HG02852 (cell line): ENCODE measurements around the gene SARNP.
"Not testable (repeated sequence)": the region's sequence is repeated elsewhere in the genome, so short reads cannot be mapped to it uniquely, and the experiment has no call there.

Source experiments
- ATAC-seq: cut with Tn5 transposase; IDR thresholded peaks from one replicate; pipeline ENCODE4 v1.9.1; 2021; ENCODE audit warnings: mild to moderate bottlenecking, moderate library complexity; ENCODE audit not compliant: unreplicated experiment

The SARNP gene

GRCh38 chr12:55797550-55797949, 20.0 kb downstream of the SARNP start:
- no peak for ATAC-seq

- ATAC-seq: no peak
Observed at GRCh38 chr12:55797068-55797467, 20.5 kb downstream of the SARNP start.

- ATAC-seq: no peak
Observed at GRCh38 chr12:55795950-55796349, 21.6 kb downstream of the SARNP start.

- no peak for ATAC-seq
Observed at GRCh38 chr12:55789893-55790292, 27.6 kb downstream of the SARNP start.

- no peak for ATAC-seq
Observed at GRCh38 chr12:55789171-55789570, 28.4 kb downstream of the SARNP start.

- no peak for ATAC-seq
Observed at GRCh38 chr12:55788546-55788945, 29.0 kb downstream of the SARNP start.

GRCh38 chr12:55780685-55781084, 36.8 kb downstream of the SARNP start:
- ATAC-seq: no peak

- no peak for ATAC-seq
Observed at GRCh38 chr12:55777856-55778255, 39.7 kb downstream of the SARNP start.

GRCh38 chr12:55771736-55772135, 45.8 kb downstream of the SARNP start:
- ATAC-seq: no peak

- no peak for ATAC-seq
Observed at GRCh38 chr12:55767156-55767555, 50.4 kb downstream of the SARNP start.

- ATAC-seq: no peak
Observed at GRCh38 chr12:55765736-55766290, 51.7 kb downstream of the SARNP start.

- ATAC-seq: no peak
Observed at GRCh38 chr12:55762646-55763045, 54.9 kb downstream of the SARNP start.

GRCh38 chr12:55760663-55761062, 56.9 kb downstream of the SARNP start:
- ATAC-seq: no peak

GRCh38 chr12:55758575-55758974, 58.9 kb downstream of the SARNP start:
- ATAC-seq: not testable (repeated sequence)

- no peak for ATAC-seq
Observed at GRCh38 chr12:55757701-55758100, 59.8 kb downstream of the SARNP start.

GRCh38 chr12:55755246-55755645, 62.3 kb downstream of the SARNP start:
- no peak for ATAC-seq

GRCh38 chr12:55748230-55748993, 69.1 kb downstream of the SARNP start:
- ATAC-seq: no peak

- no peak for ATAC-seq
Observed at GRCh38 chr12:55746913-55747231, 70.7 kb downstream of the SARNP start.

GRCh38 chr12:55746174-55746912, 71.2 kb downstream of the SARNP start:
- no peak for ATAC-seq

- ATAC-seq: no peak
Observed at GRCh38 chr12:55745361-55746173, 72.0 kb downstream of the SARNP start.

- ATAC-seq: no peak
Observed at GRCh38 chr12:55744340-55745030, 73.0 kb downstream of the SARNP start.
